Left lobe of liver (tissue), 2 donors: Measurements from ENCODE around the gene PRM1. TPM values are rescaled to one million over a fixed set of nuclear protein-coding genes. Genes with fewer than 3 reads are reported as not detected.
A peak's percentile ranks its signal among the peaks of the same experiment; 100 is the strongest.

ENCODE experiments used
- ATAC-seq: fragments of 200-7000 bp; cut with Tn5 transposase; one replicate; pipeline ENCODE4 v1.9.1; 2020; ENCODE audit warnings: mild to moderate bottlenecking, moderate library complexity
- DNase-seq: peaks from one replicate; pipeline ENCODE4 v3.0.0-alpha.2; 2020; ENCODE audit warnings: low spot score
- total RNA-seq: library from RNA; stranded (reverse); gene quantifications from one replicate; pipeline ENCODE4 v1.2.1, GENCODE V29; 2021
- donor health status: DM: no; HTN: no; CAD: no; lungs with moderate emphysema.
- donor health status: DM: no; HTN: yes; CAD: no.

The PRM1 gene
- total RNA-seq, 1 donor from 2014 or later: not detected

GRCh38 chr16:11239644-11240632 is 41.2 kb downstream of the PRM1 start:
- DNase-seq (no peak), ATAC-seq (no peak)

GRCh38 chr16:11238272-11239202 is 42.6 kb downstream of the PRM1 start:
- DNase-seq (no peak), ATAC-seq (no peak)

DNA sequence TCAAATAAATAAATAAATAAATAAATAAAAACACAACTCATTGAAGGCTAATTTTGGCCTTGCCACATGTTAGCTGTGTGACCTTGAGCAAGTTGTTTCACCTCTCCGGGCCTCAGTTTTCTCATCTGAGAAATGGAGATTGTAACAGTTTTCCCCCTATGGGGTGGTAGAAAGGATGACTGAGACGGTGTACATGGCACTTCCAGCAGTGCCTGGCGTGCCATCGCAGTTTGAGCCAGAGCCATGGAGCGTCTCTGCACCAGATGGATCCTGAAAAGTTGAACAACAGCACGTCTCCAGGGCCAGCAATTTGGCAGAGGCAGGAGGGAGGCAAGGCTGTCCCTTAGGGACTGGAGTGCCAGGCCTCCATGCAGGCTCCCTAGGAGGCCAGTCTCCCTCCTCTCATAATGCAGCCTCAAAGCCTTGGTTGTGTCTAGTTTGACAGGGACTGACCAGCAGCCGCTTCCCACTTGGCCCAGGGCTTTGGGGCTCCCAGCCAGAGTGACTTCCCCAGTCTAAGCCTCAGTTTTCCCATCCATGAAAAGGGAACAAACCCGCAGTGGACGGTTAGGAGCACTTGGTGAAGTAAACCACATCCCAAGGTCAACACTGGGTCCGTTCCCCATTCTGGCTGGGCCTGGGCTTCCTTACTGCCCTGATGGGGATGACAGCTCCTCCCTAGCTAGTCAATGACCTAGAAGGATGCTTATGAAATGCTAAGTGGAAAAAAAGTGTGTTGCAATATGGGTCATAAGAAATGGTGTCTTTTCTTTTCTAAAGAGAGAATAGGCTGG is 44.5 kb downstream of the PRM1 start:
- peak; percentile 18 for ATAC-seq
- no peak for DNase-seq

- peak; percentile 65 for DNase-seq
- ATAC-seq: peak; percentile 93
Observed at GRCh38 chr16:11235703-11235991, 45.5 kb downstream of the PRM1 start.

- DNase-seq (no peak), ATAC-seq (no peak)
Observed at GRCh38 chr16:11234884-11235702, 46.0 kb downstream of the PRM1 start.

- no peak for DNase-seq
- no peak for ATAC-seq
Observed at GRCh38 chr16:11233727-11234376, 47.3 kb downstream of the PRM1 start.

DNA sequence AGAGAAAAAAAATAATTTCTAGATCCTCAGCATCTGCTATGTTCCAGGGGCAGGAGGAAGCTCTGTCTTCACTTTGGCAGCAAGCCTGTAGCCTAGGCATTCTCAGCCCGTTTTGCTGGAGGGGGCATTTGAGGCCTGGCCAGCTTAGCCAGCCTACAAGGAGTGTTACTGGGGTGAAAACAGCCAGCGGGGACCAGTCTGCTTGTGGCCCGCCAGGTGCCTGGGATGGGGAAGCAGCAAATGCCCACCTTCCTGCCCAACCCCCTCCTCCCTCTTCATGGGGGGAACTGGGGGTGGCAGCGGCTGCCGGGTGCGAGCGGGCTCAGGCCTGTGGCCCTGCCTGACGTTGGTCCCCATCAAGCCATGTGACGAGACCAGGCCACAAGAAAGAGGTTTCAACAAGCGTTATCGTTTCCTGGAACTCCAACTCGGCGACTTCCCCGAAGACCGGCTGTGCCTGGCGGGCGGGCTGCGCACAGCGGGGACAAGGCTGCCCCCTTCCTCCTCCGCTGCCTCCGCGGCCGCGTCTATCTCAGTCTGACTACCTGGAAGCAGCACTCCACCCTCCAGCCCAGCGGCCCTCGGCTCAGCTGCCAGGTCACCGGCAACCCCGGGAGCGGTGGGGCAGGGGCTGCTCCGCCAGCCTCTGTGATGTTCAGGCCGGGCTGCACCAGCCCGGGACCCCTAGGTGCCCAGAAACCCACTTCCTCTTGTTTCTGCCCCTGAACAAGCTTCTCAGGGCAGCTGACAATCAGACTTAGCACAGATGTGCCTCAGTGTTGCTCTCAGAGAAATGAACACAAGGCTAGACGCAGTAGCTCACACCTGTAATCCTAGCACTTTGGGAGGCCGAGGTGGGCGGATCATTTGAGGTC is 48.0 kb downstream of the PRM1 start:
- DNase-seq (no peak), ATAC-seq (no peak)

DNA sequence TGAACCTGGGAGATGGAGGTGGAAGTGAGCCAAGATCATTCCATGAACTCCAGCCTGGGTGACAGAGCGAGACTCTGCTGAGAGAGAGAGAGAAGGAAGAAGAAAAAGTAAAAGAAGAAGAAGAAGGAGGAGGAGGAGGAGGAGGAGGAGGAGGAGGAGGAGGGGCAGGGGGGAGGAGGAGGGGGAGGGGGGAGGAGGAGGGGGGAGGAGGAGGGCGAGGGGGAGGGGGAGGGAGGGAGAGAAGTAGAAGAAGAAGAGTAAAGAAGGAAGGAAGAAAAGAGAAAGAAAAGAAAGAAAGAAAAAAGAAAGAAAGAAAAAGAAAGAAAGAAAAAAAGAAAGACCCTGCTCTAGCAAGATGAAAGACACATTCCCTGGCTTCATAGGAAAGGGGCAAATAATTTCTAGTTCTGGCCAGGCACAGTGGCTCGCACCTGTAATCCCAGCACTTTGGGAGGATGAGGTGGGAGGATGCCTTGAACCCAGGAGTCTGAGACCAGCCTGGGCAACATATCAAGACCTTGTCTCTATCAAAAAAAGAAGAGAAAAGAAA is 48.8 kb downstream of the PRM1 start:
- ATAC-seq: no peak
- DNase-seq: no peak

GRCh38 chr16:11231367-11231970 is 49.7 kb downstream of the PRM1 start:
- no peak for ATAC-seq
- DNase-seq: no peak

Other genes starting within 250 kb of the PRM1 start
- 0.91 TPM for gene SOCS1, start 25.1 kb downstream of the PRM1 start, total RNA-seq
- gene TNP2, start 12.0 kb downstream of the PRM1 start, total RNA-seq: not detected
- gene PRM3, start 7.7 kb downstream of the PRM1 start, total RNA-seq: not detected
- not detected for gene PRM2, start 4.8 kb downstream of the PRM1 start, total RNA-seq
- 0.70 TPM for gene RMI2, start 64.1 kb upstream of the PRM1 start, total RNA-seq